AG09309 (cell line): ENCODE data around the gene GPR160.

Experiments
- DNase-seq: peaks from one replicate; pipeline ENCODE4 v3.0.0-alpha.2; 2010; ENCODE audit warnings: low read depth
- H3K4me3 ChIP-seq: 2 replicates; pipeline ENCODE4 v1.5.1; 2011; ENCODE audit warnings: mild to moderate bottlenecking, low read depth, low read length, moderate library complexity; ENCODE audit not compliant: control insufficient read depth
- CTCF ChIP-seq: IDR thresholded peaks from 2 replicates; pipeline ENCODE4 v1.5.1; 2011; ENCODE audit warnings: mild to moderate bottlenecking, low read depth, low read length, inconsistent platforms; ENCODE audit not compliant: insufficient read depth, control insufficient read depth; ENCODE audit errors: missing control alignments

The GPR160 gene

GRCh38 chr3:170083343-170083742, 45.5 kb downstream of the GPR160 start:
- DNase-seq = no peak
- TF ChIP-seq CTCF = no peak
- H3K4me3 ChIP-seq = no peak overlapping the region

GRCh38 chr3:170085396-170085795, 47.6 kb downstream of the GPR160 start:
- no peak for TF ChIP-seq CTCF
- no peak overlapping the region for H3K4me3 ChIP-seq
- no peak for DNase-seq

- no peak for TF ChIP-seq CTCF
- DNase-seq = no peak
Measured at GRCh38 chr3:170089862-170090600, 52.2 kb downstream of the GPR160 start.

GRCh38 chr3:170090601-170090981, 52.8 kb downstream of the GPR160 start:
- DNase-seq = no peak
- no peak for TF ChIP-seq CTCF
- no peak overlapping the region for H3K4me3 ChIP-seq

More at GRCh38 chr3:170089862-170090600, 52.2 kb downstream of the GPR160 start:
- no peak overlapping the region for H3K4me3 ChIP-seq

GRCh38 chr3:170092907-170093306, 55.1 kb downstream of the GPR160 start:
- TF ChIP-seq CTCF = no peak
- DNase-seq = no peak
- H3K4me3 ChIP-seq = no peak overlapping the region

- DNase-seq = no peak
- no peak for TF ChIP-seq CTCF
- no peak overlapping the region for H3K4me3 ChIP-seq
Measured at GRCh38 chr3:170095771-170096170, 58.0 kb downstream of the GPR160 start.
